Measurements from ENCODE around the gene RPA3. TPM values are rescaled to one million over a fixed set of nuclear protein-coding genes. Genes with fewer than 3 reads are reported as not detected.

Gene RPA3
- polyA plus RNA-seq, 1 experiment = 9.2 TPM

GRCh38 chr7:7618410-7618809 is 100.0 kb downstream of the RPA3 start:
- ChIA-PET CTCF (no interaction called here), POLR2A (no interaction called here)
- Histone ChIP-seq H3K27me3 (ENCODE audit: control insufficient read depth, insufficient read depth, low read length) (no peaks in the 10 kb centered on the region), H3K4me3 (ENCODE audit: low read depth, low read length) (no peak overlapping the region), H3K36me3 (ENCODE audit: control insufficient read depth, insufficient read depth, low read length) (no peaks in the 10 kb centered on the region)
- TF ChIP-seq, protein P1, sequence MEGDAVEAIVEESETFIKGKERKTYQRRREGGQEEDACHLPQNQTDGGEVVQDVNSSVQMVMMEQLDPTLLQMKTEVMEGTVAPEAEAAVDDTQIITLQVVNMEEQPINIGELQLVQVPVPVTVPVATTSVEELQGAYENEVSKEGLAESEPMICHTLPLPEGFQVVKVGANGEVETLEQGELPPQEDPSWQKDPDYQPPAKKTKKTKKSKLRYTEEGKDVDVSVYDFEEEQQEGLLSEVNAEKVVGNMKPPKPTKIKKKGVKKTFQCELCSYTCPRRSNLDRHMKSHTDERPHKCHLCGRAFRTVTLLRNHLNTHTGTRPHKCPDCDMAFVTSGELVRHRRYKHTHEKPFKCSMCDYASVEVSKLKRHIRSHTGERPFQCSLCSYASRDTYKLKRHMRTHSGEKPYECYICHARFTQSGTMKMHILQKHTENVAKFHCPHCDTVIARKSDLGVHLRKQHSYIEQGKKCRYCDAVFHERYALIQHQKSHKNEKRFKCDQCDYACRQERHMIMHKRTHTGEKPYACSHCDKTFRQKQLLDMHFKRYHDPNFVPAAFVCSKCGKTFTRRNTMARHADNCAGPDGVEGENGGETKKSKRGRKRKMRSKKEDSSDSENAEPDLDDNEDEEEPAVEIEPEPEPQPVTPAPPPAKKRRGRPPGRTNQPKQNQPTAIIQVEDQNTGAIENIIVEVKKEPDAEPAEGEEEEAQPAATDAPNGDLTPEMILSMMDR (IDR thresholded peaks at IDR 0.05; ENCODE audit: insufficient read depth, low read depth, low read length) = no peak
- DNase-seq (ENCODE audit: low read depth) = no peak

- H3K27me3 ChIP-seq (ENCODE audit: control insufficient read depth, insufficient read depth, low read length) = no peaks in the 10 kb centered on the region
- ChIA-PET POLR2A (no interaction called here), CTCF (interaction anchor here (1.7 kb wide), 1 partner anchor 22 kb away, joined by 5 read pairs; no protein-coding TSS in a partner anchor)
- TF ChIP-seq, protein P1 (IDR thresholded peaks at IDR 0.05; ENCODE audit: insufficient read depth, low read depth, low read length) = no peak
- no peak for DNase-seq (ENCODE audit: low read depth)
- no peaks in the 10 kb centered on the region for H3K36me3 ChIP-seq (ENCODE audit: control insufficient read depth, insufficient read depth, low read length)
- H3K4me3 ChIP-seq (ENCODE audit: low read depth, low read length) = no peak overlapping the region
Observed at GRCh38 chr7:7617550-7617949, 100.9 kb downstream of the RPA3 start.

- no peaks in the 10 kb centered on the region for H3K36me3 ChIP-seq (ENCODE audit: control insufficient read depth, insufficient read depth, low read length)
- no peaks in the 10 kb centered on the region for H3K27me3 ChIP-seq (ENCODE audit: control insufficient read depth, insufficient read depth, low read length)
- CTCF ChIA-PET = interaction anchor here (1.4 kb wide), 1 partner anchor 18 kb away, joined by 3 read pairs; no protein-coding TSS in a partner anchor
- no peak overlapping the region for H3K4me3 ChIP-seq (ENCODE audit: low read depth, low read length)
- POLR2A ChIA-PET = no interaction called here
- TF ChIP-seq, protein P1 (IDR thresholded peaks at IDR 0.05; ENCODE audit: insufficient read depth, low read depth, low read length) = no peak
- no peak for DNase-seq (ENCODE audit: low read depth)
Observed at GRCh38 chr7:7614018-7614741, 104.2 kb downstream of the RPA3 start.

GRCh38 chr7:7613210-7613609 is 105.2 kb downstream of the RPA3 start:
- no peak for DNase-seq (ENCODE audit: low read depth)
- TF ChIP-seq, protein P1 (IDR thresholded peaks at IDR 0.05; ENCODE audit: insufficient read depth, low read depth, low read length) = no peak
- POLR2A ChIA-PET = interaction anchor here (0.6 kb wide), 1 partner anchor 1330 kb away, joined by 3 read pairs; no protein-coding TSS in a partner anchor
- no peak overlapping the region for H3K4me3 ChIP-seq (ENCODE audit: low read depth, low read length)
- H3K27me3 ChIP-seq (ENCODE audit: control insufficient read depth, insufficient read depth, low read length) = no peaks in the 10 kb centered on the region
- no peaks in the 10 kb centered on the region for H3K36me3 ChIP-seq (ENCODE audit: control insufficient read depth, insufficient read depth, low read length)
- CTCF ChIA-PET = no interaction called here

- Histone ChIP-seq H3K36me3 (ENCODE audit: control insufficient read depth, insufficient read depth, low read length) (no peaks in the 10 kb centered on the region), H3K4me3 (ENCODE audit: low read depth, low read length) (no peak overlapping the region), H3K27me3 (ENCODE audit: control insufficient read depth, insufficient read depth, low read length) (no peaks in the 10 kb centered on the region)
- DNase-seq (ENCODE audit: low read depth) = no peak
- ChIA-PET CTCF (no interaction called here), POLR2A (no interaction called here)
- TF ChIP-seq, protein P1 (IDR thresholded peaks at IDR 0.05; ENCODE audit: insufficient read depth, low read depth, low read length) = no peak
Observed at GRCh38 chr7:7612519-7612918, 105.9 kb downstream of the RPA3 start.

All from BJ (cell line).